Measurements from ENCODE around the gene MAIP1.

Gene MAIP1

GRCh38 chr2:199928626-199929025 is 26.8 kb upstream of the MAIP1 start:
- Mint-ChIP-seq H3K9me3 (no peaks in the 10 kb centered on the region), H3K4me1 (no peaks in the 10 kb centered on the region)

DNA sequence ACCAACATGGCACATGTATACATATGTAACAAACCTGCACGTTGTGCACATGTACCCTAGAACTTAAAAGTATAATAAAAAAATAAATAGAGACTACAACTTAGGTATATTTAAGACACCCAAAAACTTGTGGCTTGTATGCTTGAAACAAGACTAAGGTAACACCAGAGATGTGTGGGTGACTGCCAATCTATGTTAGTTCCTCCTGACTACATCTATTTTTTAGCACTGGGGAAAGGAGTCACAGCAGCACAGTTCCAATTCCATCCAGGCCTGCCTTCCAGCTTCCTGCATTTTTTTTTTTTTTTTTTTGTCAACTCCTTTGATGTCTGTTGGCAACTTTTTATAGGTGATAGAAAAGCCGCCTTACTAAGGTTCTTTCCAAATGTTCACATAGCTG is 26.1 kb upstream of the MAIP1 start:
- no peak for TF ChIP-seq CTCF (IDR thresholded peaks at IDR 0.05)
- Mint-ChIP-seq H3K36me3 (ENCODE audit: low read depth) (peaks cover 53% of the 10 kb centered on the region), H3K27me3 (ENCODE audit: low read depth, poor library complexity) (no peaks in the 10 kb centered on the region), H3K4me1 (no peaks in the 10 kb centered on the region), H3K4me3 (no peak overlapping the region), H3K9me3 (no peaks in the 10 kb centered on the region), H3K27ac (no peak overlapping the region)
- no peak for DNase-seq

More at GRCh38 chr2:199928626-199929025, 26.8 kb upstream of the MAIP1 start:
- no peak for DNase-seq
- Mint-ChIP-seq H3K27me3 (ENCODE audit: low read depth, poor library complexity) (no peaks in the 10 kb centered on the region), H3K27ac (peak overlapping the region; percentile 85), H3K4me3 (no peak overlapping the region), H3K36me3 (ENCODE audit: low read depth) (peaks cover 53% of the 10 kb centered on the region)
- no peak for TF ChIP-seq CTCF (IDR thresholded peaks at IDR 0.05)

DNA sequence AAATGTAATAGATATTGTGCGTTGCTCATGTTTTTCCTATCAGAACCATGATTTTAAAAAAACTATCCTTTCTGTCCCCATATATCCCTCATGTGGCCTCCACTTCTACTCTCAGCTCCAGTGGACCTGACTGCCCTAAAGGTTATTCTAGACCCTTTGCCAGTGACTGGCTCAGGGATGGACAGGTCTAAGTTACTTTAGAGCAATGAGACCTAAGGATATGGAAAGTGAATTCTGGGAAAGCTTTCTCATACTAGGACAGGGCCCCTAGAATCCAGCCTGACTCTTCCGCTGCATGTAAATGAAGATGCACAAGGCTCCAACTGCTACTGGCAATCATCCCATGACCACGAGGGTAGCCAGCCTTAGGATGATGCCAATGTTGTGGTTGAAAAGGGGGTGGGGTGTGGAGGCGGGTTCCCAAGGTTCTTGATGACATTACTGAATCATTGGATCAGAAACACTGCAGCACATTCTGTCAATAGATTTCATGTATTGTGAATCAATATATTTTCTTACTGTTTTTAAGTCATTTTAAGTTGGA is 23.0 kb upstream of the MAIP1 start:
- Mint-ChIP-seq H3K27me3 (ENCODE audit: low read depth, poor library complexity) (no peaks in the 10 kb centered on the region), H3K4me1 (no peaks in the 10 kb centered on the region), H3K27ac (peak overlapping the region; percentile 23), H3K36me3 (ENCODE audit: low read depth) (peaks cover 56% of the 10 kb centered on the region), H3K4me3 (no peak overlapping the region), H3K9me3 (no peaks in the 10 kb centered on the region)
- TF ChIP-seq CTCF (IDR thresholded peaks at IDR 0.05) = no peak
- DNase-seq = no peak

DNA sequence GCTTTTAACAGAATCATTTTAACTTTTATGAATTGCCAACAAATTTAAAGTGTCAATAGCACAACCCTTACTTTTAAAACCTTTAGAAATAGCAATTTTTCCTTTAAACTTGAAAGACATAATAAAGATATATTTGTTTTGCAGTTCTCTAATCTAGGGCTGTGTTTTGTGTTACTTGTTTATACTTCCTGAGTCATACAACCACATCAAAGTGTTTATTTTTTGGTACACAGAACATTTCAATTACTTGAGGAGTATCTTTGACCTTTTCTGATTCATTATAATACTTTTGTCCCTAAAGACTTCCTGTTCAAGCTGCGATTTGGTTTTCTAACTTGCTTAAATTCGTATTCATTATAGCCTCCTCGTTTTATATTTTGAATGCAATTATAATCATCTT is 21.9 kb upstream of the MAIP1 start:
- no peaks in the 10 kb centered on the region for H3K4me1 Mint-ChIP-seq
- DNase-seq = no peak
- no peak for TF ChIP-seq CTCF (IDR thresholded peaks at IDR 0.05)
- peaks cover 59% of the 10 kb centered on the region for H3K36me3 Mint-ChIP-seq (ENCODE audit: low read depth)
- H3K27me3 Mint-ChIP-seq (ENCODE audit: low read depth, poor library complexity) = no peaks in the 10 kb centered on the region
- H3K9me3 Mint-ChIP-seq = no peaks in the 10 kb centered on the region
- H3K4me3 Mint-ChIP-seq = no peak overlapping the region
- no peak overlapping the region for H3K27ac Mint-ChIP-seq

GRCh38 chr2:199936554-199936953 is 18.8 kb upstream of the MAIP1 start:
- no peak for TF ChIP-seq CTCF (IDR thresholded peaks at IDR 0.05)
- DNase-seq = no peak
- Mint-ChIP-seq H3K27me3 (ENCODE audit: low read depth, poor library complexity) (no peaks in the 10 kb centered on the region), H3K27ac (no peak overlapping the region), H3K36me3 (ENCODE audit: low read depth) (peaks cover 43% of the 10 kb centered on the region), H3K4me1 (no peaks in the 10 kb centered on the region), H3K9me3 (no peaks in the 10 kb centered on the region), H3K4me3 (no peak overlapping the region)

- Mint-ChIP-seq H3K27ac (no peak overlapping the region), H3K36me3 (ENCODE audit: low read depth) (peaks cover 53% of the 10 kb centered on the region), H3K4me3 (no peak overlapping the region), H3K9me3 (no peaks in the 10 kb centered on the region), H3K27me3 (ENCODE audit: low read depth, poor library complexity) (no peaks in the 10 kb centered on the region), H3K4me1 (no peaks in the 10 kb centered on the region)
- DNase-seq = no peak
- TF ChIP-seq CTCF (IDR thresholded peaks at IDR 0.05) = no peak
Observed at GRCh38 chr2:199940373-199940772, 15.0 kb upstream of the MAIP1 start.
